Measurements from ENCODE around the gene ACVR2A. TPM values are rescaled to one million over a fixed set of nuclear protein-coding genes. Genes with fewer than 3 reads are reported as not detected.

Gene ACVR2A
- polyA plus RNA-seq, 1 donor from 2014 or later = 139 TPM

- Histone ChIP-seq H3K36me3 (ENCODE audit: insufficient read depth, low read length) (peaks cover 5% of the 10 kb centered on the region), H3K9me3 (ENCODE audit: low read length) (no peaks in the 10 kb centered on the region), H3K9me2 (ENCODE audit: insufficient read depth, low read length) (no peaks in the 10 kb centered on the region), H3F3A (ENCODE audit: insufficient read depth, low read length, poor library complexity, severe bottlenecking) (no peaks in the 10 kb centered on the region), H2AFZ (ENCODE audit: low read depth, low read length) (no peak overlapping the region), H3K4me2 (ENCODE audit: low read length) (no peak overlapping the region), H3K27ac (ENCODE audit: low read length) (no peak overlapping the region), H3K27me3 (ENCODE audit: insufficient read depth, low read depth, low read length) (no peaks in the 10 kb centered on the region), H3K9ac (ENCODE audit: low read length) (no peak overlapping the region), H3K4me3 (ENCODE audit: low read length) (no peak overlapping the region), H4K20me1 (ENCODE audit: insufficient read depth) (peaks cover 31% of the 10 kb centered on the region), H3K79me2 (replicated peaks; ENCODE audit: insufficient read depth, low read length) (peaks cover 96% of the 10 kb centered on the region)
- TF ChIP-seq SMC3 (conservative IDR thresholded peaks at IDR 0.05; ENCODE audit: poor library complexity) (no peak), MXI1 (conservative IDR thresholded peaks at IDR 0.05; ENCODE audit: poor library complexity, severe bottlenecking) (no peak), REST (IDR thresholded peaks at IDR 0.05; ENCODE audit: borderline replicate concordance) (no peak), RAD21 (conservative IDR thresholded peaks at IDR 0.05) (no peak), EP300 (conservative IDR thresholded peaks at IDR 0.05; ENCODE audit: poor library complexity, severe bottlenecking) (no peak), POLR2AphosphoS5 (IDR thresholded peaks at IDR 0.05) (no peak), CTCF (IDR thresholded peaks at IDR 0.05; ENCODE audit: poor library complexity, severe bottlenecking) (no peak), EZH2 (IDR thresholded peaks at IDR 0.05; ENCODE audit: borderline replicate concordance, insufficient read depth, low read length, poor library complexity, severe bottlenecking) (no peak), TAF1 (IDR thresholded peaks at IDR 0.05; ENCODE audit: low read depth) (no peak)
Observed at GRCh38 chr2:147869934-147870333, 25.1 kb downstream of the ACVR2A start.

DNA sequence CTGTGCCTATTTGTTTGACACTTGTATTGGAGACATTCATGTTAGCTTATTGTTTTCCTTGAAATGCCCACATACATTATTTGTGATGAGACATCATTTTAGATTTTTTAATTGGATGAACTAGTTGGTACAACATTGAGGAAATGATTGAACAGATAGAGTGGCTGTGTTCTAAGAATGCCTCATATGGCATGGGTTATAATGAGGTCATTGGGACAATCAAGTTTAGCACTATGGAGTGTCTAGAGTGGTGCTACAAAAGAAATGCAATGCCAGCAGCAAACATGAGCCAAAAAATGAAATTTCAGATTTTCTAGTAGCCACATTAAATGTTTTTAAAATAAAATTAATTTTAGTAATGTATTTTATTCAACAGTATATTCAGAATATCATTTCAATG is 28.1 kb downstream of the ACVR2A start:
- H3K79me2 ChIP-seq (replicated peaks; ENCODE audit: insufficient read depth, low read length) = peaks cover 98% of the 10 kb centered on the region
- H3K27ac ChIP-seq (ENCODE audit: low read length) = no peak overlapping the region
- TF ChIP-seq POLR2AphosphoS5 (IDR thresholded peaks at IDR 0.05) = no peak
- TF ChIP-seq EP300 (conservative IDR thresholded peaks at IDR 0.05; ENCODE audit: poor library complexity, severe bottlenecking) = no peak
- no peak for TF ChIP-seq CTCF (IDR thresholded peaks at IDR 0.05; ENCODE audit: poor library complexity, severe bottlenecking)
- no peak for TF ChIP-seq MXI1 (conservative IDR thresholded peaks at IDR 0.05; ENCODE audit: poor library complexity, severe bottlenecking)
- no peak for TF ChIP-seq TAF1 (IDR thresholded peaks at IDR 0.05; ENCODE audit: low read depth)
- no peak for TF ChIP-seq EZH2 (IDR thresholded peaks at IDR 0.05; ENCODE audit: borderline replicate concordance, insufficient read depth, low read length, poor library complexity, severe bottlenecking)
- TF ChIP-seq SMC3 (conservative IDR thresholded peaks at IDR 0.05; ENCODE audit: poor library complexity) = no peak
- TF ChIP-seq REST (IDR thresholded peaks at IDR 0.05; ENCODE audit: borderline replicate concordance) = no peak
- TF ChIP-seq RAD21 (conservative IDR thresholded peaks at IDR 0.05) = no peak
- H3K36me3 ChIP-seq (ENCODE audit: insufficient read depth, low read length) = no peaks in the 10 kb centered on the region
- H3K9ac ChIP-seq (ENCODE audit: low read length) = no peak overlapping the region
- no peak overlapping the region for H2AFZ ChIP-seq (ENCODE audit: low read depth, low read length)
- H3K27me3 ChIP-seq (ENCODE audit: insufficient read depth, low read depth, low read length) = no peaks in the 10 kb centered on the region
- no peaks in the 10 kb centered on the region for H3F3A ChIP-seq (ENCODE audit: insufficient read depth, low read length, poor library complexity, severe bottlenecking)
- H3K4me2 ChIP-seq (ENCODE audit: low read length) = no peak overlapping the region
- H4K20me1 ChIP-seq (ENCODE audit: insufficient read depth) = peaks cover 51% of the 10 kb centered on the region
- no peaks in the 10 kb centered on the region for H3K9me3 ChIP-seq (ENCODE audit: low read length)
- H3K4me3 ChIP-seq (ENCODE audit: low read length) = no peak overlapping the region
- H3K9me2 ChIP-seq (ENCODE audit: insufficient read depth, low read length) = no peaks in the 10 kb centered on the region
